ENCODE data around the gene RYR1.

Gene RYR1

DNA sequence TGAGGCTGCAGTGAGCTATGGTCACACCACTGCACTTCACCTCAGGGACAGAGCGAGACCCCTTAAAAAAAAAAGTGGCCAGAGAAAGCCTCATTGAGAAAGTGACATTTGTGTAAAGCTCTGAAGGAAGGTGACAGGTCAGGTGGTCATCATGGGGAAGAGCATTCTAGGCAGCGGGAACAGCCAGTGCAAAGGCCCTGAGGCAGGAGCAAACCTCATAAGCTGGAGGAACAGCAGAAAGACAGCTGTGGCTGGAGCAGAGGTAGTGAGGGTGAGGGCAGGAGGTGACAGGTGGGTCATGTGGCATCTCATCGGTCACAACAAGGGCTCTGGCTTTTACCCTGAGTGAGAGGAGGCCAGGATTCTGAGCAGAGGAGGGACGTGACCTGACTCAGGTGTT, 64.4 kb downstream of the RYR1 start:
- Histone ChIP-seq H2AFZ (ENCODE audit: low read length) (no peak overlapping the region), H3K79me2 (ENCODE audit: insufficient read depth, low read length) (no peaks in the 10 kb centered on the region), H3F3A (ENCODE audit: low read depth) (no peaks in the 10 kb centered on the region), H3K9me2 (replicated peaks; ENCODE audit: low read depth, low read length) (no peaks in the 10 kb centered on the region), H3K36me3 (ENCODE audit: insufficient read depth, low read length) (no peaks in the 10 kb centered on the region), H3K9ac (ENCODE audit: low read depth, low read length, poor library complexity, severe bottlenecking) (no peak overlapping the region), H3K27me3 (ENCODE audit: insufficient read depth, low read length, poor library complexity, severe bottlenecking) (no peaks in the 10 kb centered on the region), H3K4me3 (ENCODE audit: low read length, poor library complexity, severe bottlenecking) (no peak overlapping the region), H3K4me2 (ENCODE audit: low read depth, low read length, poor library complexity, severe bottlenecking) (no peak overlapping the region), H4K20me1 (ENCODE audit: insufficient read depth, low read length, poor library complexity, severe bottlenecking) (no peaks in the 10 kb centered on the region), H3K4me1 (ENCODE audit: insufficient read depth, low read length, poor library complexity, severe bottlenecking) (peaks cover 4% of the 10 kb centered on the region), H3K9me3 (ENCODE audit: insufficient read depth, low read depth, low read length) (no peaks in the 10 kb centered on the region)
- TF ChIP-seq CTCF (conservative IDR thresholded peaks at IDR 0.05; ENCODE audit: low read length): no peak
- no peak for TF ChIP-seq EZH2phosphoT487 (IDR thresholded peaks at IDR 0.05; ENCODE audit: borderline replicate concordance)

DNA sequence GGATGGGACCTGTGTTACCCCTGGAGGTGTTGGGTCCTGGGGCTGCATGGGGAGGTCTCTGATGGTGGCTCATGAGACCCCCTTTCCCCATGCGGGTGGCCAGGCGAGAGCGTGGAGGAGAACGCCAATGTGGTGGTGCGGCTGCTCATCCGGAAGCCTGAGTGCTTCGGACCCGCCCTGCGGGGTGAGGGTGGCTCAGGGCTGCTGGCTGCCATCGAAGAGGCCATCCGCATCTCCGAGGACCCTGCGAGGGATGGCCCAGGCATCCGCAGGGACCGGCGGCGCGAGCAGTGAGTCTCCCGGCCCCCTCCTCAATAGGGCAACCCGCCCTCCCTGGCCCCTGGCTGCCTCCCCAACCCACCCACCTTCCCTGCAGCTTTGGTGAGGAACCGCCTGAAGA, 66.0 kb downstream of the RYR1 start:
- Histone ChIP-seq H3K4me2 (ENCODE audit: low read depth, low read length, poor library complexity, severe bottlenecking) (no peak overlapping the region), H3K4me3 (ENCODE audit: low read length, poor library complexity, severe bottlenecking) (no peak overlapping the region), H3K36me3 (ENCODE audit: insufficient read depth, low read length) (no peaks in the 10 kb centered on the region), H2AFZ (ENCODE audit: low read length) (no peak overlapping the region), H3F3A (ENCODE audit: low read depth) (no peaks in the 10 kb centered on the region), H4K20me1 (ENCODE audit: insufficient read depth, low read length, poor library complexity, severe bottlenecking) (no peaks in the 10 kb centered on the region), H3K4me1 (ENCODE audit: insufficient read depth, low read length, poor library complexity, severe bottlenecking) (no peaks in the 10 kb centered on the region), H3K79me2 (ENCODE audit: insufficient read depth, low read length) (no peaks in the 10 kb centered on the region), H3K9me3 (ENCODE audit: insufficient read depth, low read depth, low read length) (no peaks in the 10 kb centered on the region), H3K9ac (ENCODE audit: low read depth, low read length, poor library complexity, severe bottlenecking) (no peak overlapping the region), H3K27me3 (ENCODE audit: insufficient read depth, low read length, poor library complexity, severe bottlenecking) (no peaks in the 10 kb centered on the region), H3K9me2 (replicated peaks; ENCODE audit: low read depth, low read length) (no peaks in the 10 kb centered on the region)
- TF ChIP-seq EZH2phosphoT487 (IDR thresholded peaks at IDR 0.05; ENCODE audit: borderline replicate concordance): no peak
- no peak for TF ChIP-seq CTCF (conservative IDR thresholded peaks at IDR 0.05; ENCODE audit: low read length)

- Histone ChIP-seq H3K9me2 (replicated peaks; ENCODE audit: low read depth, low read length) (no peaks in the 10 kb centered on the region), H3K36me3 (ENCODE audit: insufficient read depth, low read length) (no peaks in the 10 kb centered on the region), H3F3A (ENCODE audit: low read depth) (no peaks in the 10 kb centered on the region), H3K4me3 (ENCODE audit: low read length, poor library complexity, severe bottlenecking) (no peak overlapping the region), H2AFZ (ENCODE audit: low read length) (no peak overlapping the region), H3K9me3 (ENCODE audit: insufficient read depth, low read depth, low read length) (no peaks in the 10 kb centered on the region), H3K4me2 (ENCODE audit: low read depth, low read length, poor library complexity, severe bottlenecking) (no peak overlapping the region), H3K79me2 (ENCODE audit: insufficient read depth, low read length) (no peaks in the 10 kb centered on the region), H3K4me1 (ENCODE audit: insufficient read depth, low read length, poor library complexity, severe bottlenecking) (no peaks in the 10 kb centered on the region), H4K20me1 (ENCODE audit: insufficient read depth, low read length, poor library complexity, severe bottlenecking) (no peaks in the 10 kb centered on the region), H3K27me3 (ENCODE audit: insufficient read depth, low read length, poor library complexity, severe bottlenecking) (no peaks in the 10 kb centered on the region), H3K9ac (ENCODE audit: low read depth, low read length, poor library complexity, severe bottlenecking) (no peak overlapping the region)
- TF ChIP-seq CTCF (conservative IDR thresholded peaks at IDR 0.05; ENCODE audit: low read length): no peak
- no peak for TF ChIP-seq EZH2phosphoT487 (IDR thresholded peaks at IDR 0.05; ENCODE audit: borderline replicate concordance)
Observed at GRCh38 chr19:38500450-38500849, 67.0 kb downstream of the RYR1 start.

Data from Loucy (cell line).